Activated naive CD8-positive, alpha-beta T cell treated with anti-CD3 and anti-CD28 coated beads, Interleukin-2, amount 10 ng/mL, durations not matched to agents 7 days and 5 days (primary cell): ENCODE results near the gene UROS. TPM values are rescaled to one million over a fixed set of nuclear protein-coding genes. Genes with fewer than 3 reads are reported as not detected.
A peak's percentile ranks its signal among the peaks of the same experiment; 100 is the strongest.

ENCODE experiments used
- ATAC-seq: fragments of 150-1000 bp; cut with Tn5 transposase; one replicate; pipeline ENCODE4 v1.10.0; 2021; ENCODE audit warnings: low read depth, moderate library complexity
- POLR2A ChIA-PET: fragments of 350-600 bp; sonication (Branson Sonifier 250); formaldehyde crosslinking; loops from one replicate; lab custom pipeline; 2021; ENCODE audit warnings: antibody characterized with exemption; lab: Charles Lee
- DNase-seq: peaks from one replicate; pipeline ENCODE4 v3.0.0; 2021
- H3K27ac Mint-ChIP-seq: one replicate; pipeline ENCODE4 v1.8.0; 2022; ENCODE audit warnings: mild to moderate bottlenecking, mixed read lengths
- H3K27me3 Mint-ChIP-seq: one replicate; pipeline ENCODE4 v1.8.0; 2022; ENCODE audit warnings: mild to moderate bottlenecking, moderate library complexity, mixed read lengths
- H3K36me3 Mint-ChIP-seq: one replicate; pipeline ENCODE4 v1.8.0; 2021; ENCODE audit warnings: mild to moderate bottlenecking, mixed read lengths
- H3K4me1 Mint-ChIP-seq: one replicate; pipeline ENCODE4 v1.8.0; 2021; ENCODE audit warnings: mixed read lengths
- H3K4me3 Mint-ChIP-seq: one replicate; pipeline ENCODE4 v1.8.0; 2022; ENCODE audit warnings: mild to moderate bottlenecking, moderate library complexity, mixed read lengths
- H3K9me3 Mint-ChIP-seq: one replicate; pipeline ENCODE4 v1.8.0; 2021; ENCODE audit warnings: mixed read lengths
- microRNA-seq: library from miRNA; unstranded; fragments of <30 nt; microRNA quantifications from one replicate; pipeline ENCODE4 v1.2.0, GENCODE V29; 2022
- total RNA-seq, 2 experiments: library from RNA; stranded (reverse); gene quantifications; one replicate each; pipeline ENCODE4 v1.2.3, GENCODE V29; 2021

UROS gene
- total RNA-seq, 2 experiments from 2014 or later, result 45.4 to 45.9 TPM

DNA sequence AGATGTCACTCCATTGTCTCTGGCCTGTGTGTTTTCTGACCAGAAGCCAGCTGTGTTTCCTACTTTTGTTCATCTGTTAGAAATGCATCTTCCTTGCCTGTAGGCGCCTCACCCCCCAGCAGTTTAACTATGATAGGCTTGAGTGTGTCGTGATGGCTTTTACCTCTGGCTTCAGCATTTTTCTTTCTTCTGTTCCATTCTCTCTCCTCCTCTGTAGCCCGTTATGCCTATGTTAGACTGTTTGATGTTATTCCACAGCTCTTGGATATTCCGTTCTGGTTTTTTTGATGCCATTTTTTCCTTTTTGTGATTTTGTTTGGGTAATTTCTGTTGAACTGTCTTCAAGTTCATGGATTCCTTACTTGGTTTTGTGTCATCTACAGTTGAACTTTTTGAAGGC, 65.3 kb downstream of the UROS start:
- DNase-seq (no peak), ATAC-seq (no peak)
- peaks cover 2% of the 10 kb centered on the region for H3K4me1 Mint-ChIP-seq
- H3K27ac Mint-ChIP-seq, result peak overlapping the region; percentile 34
- POLR2A ChIA-PET, result no interaction called here
- H3K27me3 Mint-ChIP-seq, result no peaks in the 10 kb centered on the region
- no peak overlapping the region for H3K4me3 Mint-ChIP-seq
- peaks cover 43% of the 10 kb centered on the region for H3K36me3 Mint-ChIP-seq
- H3K9me3 Mint-ChIP-seq, result no peaks in the 10 kb centered on the region

DNA sequence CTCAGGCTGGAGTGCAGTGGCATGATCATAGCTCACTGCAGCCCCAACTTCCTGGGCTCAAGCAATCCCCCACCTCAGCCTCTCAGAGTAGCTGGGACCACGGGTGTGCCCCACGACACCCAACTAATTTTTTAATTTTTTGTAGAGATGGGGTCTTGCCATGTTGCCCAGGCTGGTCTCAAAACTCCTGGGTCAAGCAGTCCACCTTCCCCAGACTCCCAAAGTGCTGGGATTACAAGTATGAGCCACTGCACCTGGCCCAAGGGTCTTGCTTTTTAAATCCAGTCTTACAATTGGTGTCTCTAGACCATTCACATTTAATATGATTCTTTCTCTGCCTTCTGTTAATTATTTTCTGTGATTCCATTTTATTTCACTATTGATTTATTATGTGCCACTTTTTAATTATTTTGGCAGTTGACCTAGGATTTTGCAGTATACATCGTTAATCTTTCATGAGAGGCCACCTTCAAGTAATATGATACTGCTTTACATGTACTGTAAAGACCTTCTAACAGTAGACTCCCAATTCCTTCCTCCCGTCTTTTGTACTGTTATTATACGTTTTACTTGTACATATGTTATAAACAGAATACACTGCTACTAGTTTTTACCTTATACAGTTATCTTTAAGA, 66.1 kb downstream of the UROS start:
- Mint-ChIP-seq H3K4me1 (peaks cover 2% of the 10 kb centered on the region), H3K36me3 (peaks cover 43% of the 10 kb centered on the region), H3K4me3 (no peak overlapping the region), H3K9me3 (no peaks in the 10 kb centered on the region), H3K27ac (no peak overlapping the region), H3K27me3 (no peaks in the 10 kb centered on the region)
- ATAC-seq (no peak), DNase-seq (no peak)
- POLR2A ChIA-PET, result no interaction called here

DNA sequence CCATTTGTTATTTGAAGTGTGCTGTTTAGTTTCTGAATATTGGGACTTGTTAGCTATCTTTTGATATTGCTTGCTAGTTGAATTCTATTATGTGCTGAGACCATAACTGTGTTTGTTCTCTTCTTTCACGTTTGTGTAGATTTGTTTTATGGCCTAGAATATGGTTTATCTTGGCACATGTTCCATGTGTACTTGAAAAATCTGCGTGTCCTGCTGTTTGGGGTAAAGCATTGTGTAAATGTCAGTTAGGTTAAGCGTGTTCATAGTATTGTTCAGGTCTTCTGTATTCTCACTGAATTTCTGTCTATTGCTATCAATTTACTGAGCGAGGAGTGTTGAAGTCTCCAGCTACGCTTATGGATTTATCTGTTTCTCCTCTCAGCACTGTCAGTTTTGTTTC, 66.9 kb downstream of the UROS start:
- peaks cover 2% of the 10 kb centered on the region for H3K4me1 Mint-ChIP-seq
- H3K4me3 Mint-ChIP-seq, result no peak overlapping the region
- DNase-seq (no peak), ATAC-seq (no peak)
- no peaks in the 10 kb centered on the region for H3K9me3 Mint-ChIP-seq
- peak overlapping the region; percentile 18 for H3K27ac Mint-ChIP-seq
- peaks cover 39% of the 10 kb centered on the region for H3K36me3 Mint-ChIP-seq
- H3K27me3 Mint-ChIP-seq, result no peaks in the 10 kb centered on the region
- POLR2A ChIA-PET, result no interaction called here

DNA sequence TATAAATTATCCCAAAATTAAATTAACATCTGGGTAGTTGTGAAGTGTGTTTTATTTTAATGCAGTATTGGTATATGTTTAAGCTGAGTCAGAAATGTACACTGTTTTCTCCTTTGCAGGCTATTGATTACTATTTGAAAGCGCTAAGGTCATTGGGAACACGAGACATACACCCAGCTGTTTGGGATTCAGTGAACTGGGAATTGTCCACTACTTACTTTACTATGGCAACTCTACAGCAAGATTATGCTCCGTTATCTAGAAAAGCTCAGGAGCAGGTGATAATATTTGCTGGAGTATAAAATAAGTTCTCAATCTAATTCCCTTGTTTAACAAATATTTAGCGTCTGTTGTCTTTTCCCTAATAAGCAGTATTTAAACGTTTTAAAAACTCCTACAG, 75.6 kb downstream of the UROS start:
- H3K9me3 Mint-ChIP-seq, result no peaks in the 10 kb centered on the region
- ATAC-seq (no peak), DNase-seq (no peak)
- no peak overlapping the region for H3K27ac Mint-ChIP-seq
- peaks cover 4% of the 10 kb centered on the region for H3K4me1 Mint-ChIP-seq
- H3K4me3 Mint-ChIP-seq, result no peak overlapping the region
- POLR2A ChIA-PET, result no interaction called here
- no peaks in the 10 kb centered on the region for H3K27me3 Mint-ChIP-seq
- peaks cover 29% of the 10 kb centered on the region for H3K36me3 Mint-ChIP-seq

DNA sequence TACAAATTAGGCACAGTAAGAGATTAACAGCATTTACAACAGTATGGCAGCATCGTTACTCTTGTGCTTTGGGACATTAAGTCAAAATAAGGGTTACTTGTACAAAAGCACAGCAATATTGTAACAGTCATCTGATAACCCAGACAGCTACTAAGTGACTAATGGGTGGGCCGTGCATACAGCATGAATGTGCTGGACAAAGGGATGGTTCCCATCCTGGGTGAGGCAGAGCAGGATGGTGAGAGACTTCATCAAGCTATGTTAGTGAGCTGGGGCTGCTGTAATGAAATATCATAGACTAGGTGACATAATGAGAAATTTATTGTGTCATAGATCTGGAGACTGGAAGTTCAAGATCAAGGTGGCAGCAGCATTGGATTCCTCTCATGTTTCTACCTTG, 78.1 kb downstream of the UROS start:
- no peaks in the 10 kb centered on the region for H3K27me3 Mint-ChIP-seq
- peaks cover 42% of the 10 kb centered on the region for H3K36me3 Mint-ChIP-seq
- H3K27ac Mint-ChIP-seq, result no peak overlapping the region
- H3K4me1 Mint-ChIP-seq, result peaks cover 4% of the 10 kb centered on the region
- no peak for DNase-seq
- no peak overlapping the region for H3K4me3 Mint-ChIP-seq
- no peak for ATAC-seq
- POLR2A ChIA-PET, result no interaction called here
- H3K9me3 Mint-ChIP-seq, result no peaks in the 10 kb centered on the region

DNA sequence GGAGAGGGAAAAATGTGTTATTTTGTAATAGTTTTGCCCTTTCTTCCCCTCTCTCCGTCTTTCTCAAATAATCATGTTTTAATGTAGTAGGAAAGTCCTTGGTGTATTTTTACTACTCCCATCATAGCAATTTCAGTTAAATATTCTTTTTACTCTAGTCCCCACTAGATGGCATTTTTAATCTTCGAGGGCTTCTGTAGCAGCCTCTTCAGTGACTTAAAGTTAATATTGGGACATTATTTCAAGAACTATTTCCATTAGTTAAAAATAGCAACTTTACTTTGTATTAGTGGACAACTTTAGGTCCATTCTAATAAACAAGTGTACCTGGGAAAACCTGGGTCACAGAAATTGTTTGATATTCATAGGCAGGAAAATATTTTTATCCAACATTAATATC, 80.6 kb downstream of the UROS start:
- no peaks in the 10 kb centered on the region for H3K27me3 Mint-ChIP-seq
- POLR2A ChIA-PET, result no interaction called here
- ATAC-seq (no peak), DNase-seq (no peak)
- H3K9me3 Mint-ChIP-seq, result no peaks in the 10 kb centered on the region
- peaks cover 53% of the 10 kb centered on the region for H3K36me3 Mint-ChIP-seq
- H3K27ac Mint-ChIP-seq, result no peak overlapping the region
- peaks cover 4% of the 10 kb centered on the region for H3K4me1 Mint-ChIP-seq
- no peak overlapping the region for H3K4me3 Mint-ChIP-seq

DNA sequence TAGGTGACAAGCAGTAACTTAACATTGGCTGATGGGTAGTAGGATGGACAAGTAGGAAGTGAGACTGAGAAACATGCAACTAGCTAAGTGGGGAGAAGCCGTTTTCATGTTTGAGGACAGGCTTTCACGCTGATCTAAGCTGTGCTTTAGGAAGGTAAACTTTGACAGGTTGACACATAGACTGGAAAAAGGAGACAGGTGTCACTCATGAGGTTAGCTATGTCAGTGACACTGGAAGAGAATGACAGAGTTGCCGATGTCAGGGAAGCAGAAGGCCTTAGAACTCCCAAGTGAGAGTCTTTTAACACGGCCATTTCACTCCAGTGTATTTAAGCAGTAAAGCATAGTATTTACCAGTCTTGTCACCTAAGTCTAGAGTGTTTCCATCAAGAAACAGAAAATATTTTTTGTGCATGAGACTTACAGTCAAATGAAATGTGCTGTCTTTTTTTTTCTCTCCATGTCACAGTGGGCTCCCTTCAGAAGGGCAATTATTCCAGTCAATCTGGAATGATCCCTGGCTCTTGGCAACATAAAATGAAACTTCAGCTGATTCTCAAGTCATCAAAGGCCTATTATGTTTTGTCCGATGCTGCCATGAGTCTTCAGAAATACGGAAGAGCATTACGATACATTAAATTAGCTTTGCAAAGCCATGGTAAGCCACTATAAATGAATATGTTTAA, 82.9 kb downstream of the UROS start:
- H3K9me3 Mint-ChIP-seq, result no peaks in the 10 kb centered on the region
- no peak for ATAC-seq
- peaks cover 1% of the 10 kb centered on the region for H3K4me1 Mint-ChIP-seq
- POLR2A ChIA-PET, result no interaction called here
- H3K4me3 Mint-ChIP-seq, result no peak overlapping the region
- DNase-seq, result no peak
- peaks cover 53% of the 10 kb centered on the region for H3K36me3 Mint-ChIP-seq
- H3K27me3 Mint-ChIP-seq, result no peaks in the 10 kb centered on the region
- H3K27ac Mint-ChIP-seq, result no peak overlapping the region

Small RNAs within 50 kb of the gene (microRNA-seq; reads per million reads assigned to microRNA genes)
- 4.2 reads per million for gene MIR4484

Other genes starting within 250 kb of the UROS start
- gene TEX36, start 140.1 kb downstream of the UROS start, total RNA-seq, result not detected
- gene EDRF1, start 103.5 kb downstream of the UROS start, total RNA-seq, result 10 to 100 TPM; 43.9 to 45.8 TPM
- gene MMP21, start 47.4 kb downstream of the UROS start, total RNA-seq, result under 1 TPM; 0.20 to 0.25 TPM
- gene BCCIP, start 288 bp upstream of the UROS start, total RNA-seq, result 10 to 100 TPM; 44.3 to 44.9 TPM
- 10 to 100 TPM; 19.1 to 21.1 TPM for gene DHX32, start 58.0 kb upstream of the UROS start, total RNA-seq
- under 1 TPM; 0.69 to 0.96 TPM for gene FANK1, start 73.3 kb upstream of the UROS start, total RNA-seq